HG03039 (cell line): Measurements from ENCODE around the gene SNX15.

ENCODE experiments used
- ATAC-seq: cut with Tn5 transposase; IDR thresholded peaks from one replicate; pipeline ENCODE4 v1.9.1; 2021; ENCODE audit warnings: mild to moderate bottlenecking, moderate library complexity; ENCODE audit not compliant: unreplicated experiment

SNX15 gene

DNA sequence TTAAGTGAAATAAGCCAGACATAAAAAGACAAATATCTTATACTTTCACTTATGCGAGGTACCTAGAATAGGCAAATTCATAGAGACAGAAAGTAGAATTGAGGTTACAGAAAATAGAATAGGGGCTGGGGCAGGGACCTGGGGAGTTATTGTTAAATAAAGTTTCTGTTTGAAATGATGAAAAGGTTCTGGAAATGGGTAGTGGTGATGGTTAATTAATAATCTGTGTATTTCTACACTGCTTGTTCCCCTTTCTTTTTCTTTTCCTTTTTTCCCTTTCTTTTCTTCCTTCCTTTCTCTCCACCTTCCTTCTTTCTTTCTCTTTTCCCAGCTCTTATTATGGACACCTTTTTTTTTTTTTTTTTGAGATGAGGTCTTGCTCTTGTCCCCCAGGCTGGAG lies 28.3 kb downstream of the SNX15 start:
- no peak for ATAC-seq

DNA sequence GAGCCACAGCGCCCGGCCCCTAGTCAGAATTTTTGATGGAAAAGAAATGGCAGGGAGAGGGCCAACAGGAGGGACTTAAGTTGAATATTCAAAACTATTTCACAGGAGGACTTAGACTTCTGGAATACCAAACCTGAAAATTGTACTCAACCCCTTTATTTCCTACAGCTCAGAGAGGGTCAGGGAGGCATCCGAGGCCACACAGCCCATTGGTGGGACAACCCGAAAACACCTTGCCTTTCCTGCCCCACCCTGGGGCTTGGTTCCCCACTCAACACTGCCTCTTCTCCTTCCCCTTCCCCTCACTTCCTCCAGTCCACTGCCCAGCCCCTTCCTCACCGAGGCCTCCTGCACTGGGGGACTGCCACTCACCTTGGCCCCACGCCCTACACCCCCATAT lies 29.8 kb downstream of the SNX15 start:
- ATAC-seq = no peak

DNA sequence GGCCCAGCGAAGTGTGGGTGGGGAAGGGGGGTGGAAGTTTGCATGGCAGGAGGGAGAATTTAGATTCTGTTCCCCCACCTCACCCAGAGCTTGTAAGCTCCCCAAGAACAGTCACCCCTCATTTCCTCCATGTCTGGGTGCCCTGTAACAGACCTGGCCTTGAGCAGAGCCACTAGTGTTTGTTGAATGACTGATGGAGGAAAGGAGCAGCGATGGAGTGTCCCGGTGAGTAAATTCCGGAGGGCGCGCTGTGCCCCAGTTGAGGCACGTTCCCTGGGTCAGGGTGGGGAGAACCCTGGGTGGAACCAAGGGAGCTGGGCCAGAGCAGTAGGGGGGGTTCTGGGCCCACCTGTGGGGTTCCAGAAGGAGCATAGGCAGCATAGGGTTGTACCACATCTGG lies 30.3 kb downstream of the SNX15 start:
- no peak for ATAC-seq

DNA sequence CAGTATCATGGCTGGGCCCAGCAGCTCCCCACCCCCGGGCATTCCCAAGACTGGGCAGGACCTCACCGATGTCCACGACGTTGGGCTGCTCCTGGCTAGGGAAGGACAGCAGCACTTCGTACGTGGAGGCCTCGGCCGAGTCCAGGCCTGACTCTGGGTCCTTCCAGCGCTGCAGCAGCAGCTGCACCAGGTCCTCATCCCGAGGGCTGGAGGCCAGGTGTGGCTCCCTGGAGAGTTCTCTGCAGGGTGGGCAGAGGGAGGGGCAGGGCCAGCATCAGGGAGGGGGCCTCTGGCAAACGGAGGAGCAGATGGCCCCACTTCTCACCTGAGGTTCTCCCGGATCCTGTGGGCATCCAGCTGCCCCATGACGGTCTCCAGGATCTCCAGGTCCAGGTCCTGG lies 30.8 kb downstream of the SNX15 start:
- ATAC-seq = no peak

DNA sequence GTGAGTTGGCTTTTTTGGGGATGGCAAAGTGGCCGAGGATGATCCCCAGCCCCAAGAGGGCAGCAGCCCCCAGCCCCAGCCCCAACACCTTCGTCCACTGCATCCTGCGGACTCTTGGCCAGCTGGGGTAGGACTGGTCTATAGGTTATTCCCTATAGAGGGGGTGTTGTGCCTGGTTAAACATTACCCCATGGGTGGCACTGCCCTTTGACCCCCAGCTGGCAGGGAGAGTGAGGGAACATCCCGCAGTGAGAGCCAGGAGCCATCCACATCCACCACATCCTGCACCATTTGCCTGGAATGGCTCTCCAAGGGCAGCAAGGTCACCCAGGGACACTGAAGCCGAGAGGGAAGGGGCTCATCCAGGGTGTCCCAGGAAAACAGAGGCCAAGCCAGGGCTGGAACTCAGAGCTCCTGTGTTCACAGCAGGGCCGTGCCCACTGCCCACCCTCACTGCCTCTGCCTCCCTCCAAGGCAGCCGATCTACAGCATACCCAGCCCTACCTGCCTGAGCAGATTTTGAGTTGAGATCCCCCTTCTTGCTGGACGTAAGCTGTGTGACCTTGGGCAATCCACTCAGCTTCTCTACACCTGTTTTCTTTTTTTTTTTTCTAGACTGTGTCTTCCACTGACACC lies 31.3 kb downstream of the SNX15 start, which contains the start of gene NAALADL1:
Gene NAALADL1 (minus strand): TSS at position 135 of the 636 bp plus-strand sequence. CDS start 32 bp downstream, at position 103.
- ATAC-seq = no peak

DNA sequence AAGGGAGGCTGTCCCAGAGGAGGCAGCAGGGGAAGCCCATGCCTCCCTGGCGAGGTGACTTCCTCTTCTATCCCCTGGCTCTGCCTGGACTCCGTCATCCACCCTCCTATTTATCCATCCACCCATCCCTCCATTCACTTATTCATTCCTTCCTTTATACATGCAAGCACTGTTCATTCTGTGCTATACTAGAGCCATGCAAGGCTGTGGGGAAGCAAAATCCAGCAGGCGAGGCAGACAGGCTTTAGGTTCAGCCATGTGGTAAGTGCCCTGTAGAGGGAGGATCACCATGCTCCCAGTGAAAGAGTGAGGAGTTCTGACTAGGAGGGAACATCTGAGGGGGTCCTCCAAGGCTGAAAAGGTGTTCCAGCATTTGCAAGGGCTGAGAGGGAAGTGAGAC lies 32.3 kb downstream of the SNX15 start:
- no peak for ATAC-seq

DNA sequence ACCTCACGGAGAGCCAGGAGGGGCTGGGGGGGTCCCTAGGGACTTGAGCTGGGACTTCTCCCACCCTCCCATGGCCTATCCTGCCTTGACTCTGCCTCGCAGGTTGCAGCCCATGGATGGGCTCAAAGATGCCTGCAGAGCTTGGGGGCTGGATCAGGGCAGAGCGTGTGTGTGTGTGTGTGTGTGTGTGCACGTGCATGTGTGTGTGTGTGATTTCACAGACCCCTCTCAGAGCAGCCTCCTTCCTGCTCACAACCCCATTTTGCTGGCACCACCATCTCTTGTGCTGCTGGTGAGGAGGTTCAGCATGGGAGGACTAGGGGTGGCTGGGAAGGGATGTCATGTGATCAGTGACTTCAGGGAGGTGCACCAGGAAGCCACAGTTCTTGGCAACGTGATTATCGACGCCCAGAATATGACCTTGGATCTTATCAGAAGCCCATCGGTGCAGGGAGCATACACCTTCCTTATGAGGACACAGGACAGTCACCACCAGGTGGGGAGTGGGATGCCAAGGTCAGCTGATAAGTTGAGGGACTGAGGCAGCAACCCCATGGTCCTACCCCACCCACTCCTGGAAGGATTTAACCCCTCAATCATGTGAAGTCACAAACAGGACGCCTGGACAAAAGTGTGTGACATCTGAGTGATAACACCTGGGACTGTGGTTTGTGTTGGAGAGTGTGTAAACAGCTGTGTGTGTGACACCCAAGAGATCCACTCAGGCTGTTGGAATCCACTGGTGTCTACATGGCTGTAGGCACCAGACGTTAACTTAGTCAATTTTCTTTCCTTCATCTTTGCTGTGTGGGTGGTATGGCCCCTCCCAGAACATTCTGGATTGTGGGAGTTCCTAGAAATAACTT lies 33.0 kb downstream of the SNX15 start:
- no peak for ATAC-seq

DNA sequence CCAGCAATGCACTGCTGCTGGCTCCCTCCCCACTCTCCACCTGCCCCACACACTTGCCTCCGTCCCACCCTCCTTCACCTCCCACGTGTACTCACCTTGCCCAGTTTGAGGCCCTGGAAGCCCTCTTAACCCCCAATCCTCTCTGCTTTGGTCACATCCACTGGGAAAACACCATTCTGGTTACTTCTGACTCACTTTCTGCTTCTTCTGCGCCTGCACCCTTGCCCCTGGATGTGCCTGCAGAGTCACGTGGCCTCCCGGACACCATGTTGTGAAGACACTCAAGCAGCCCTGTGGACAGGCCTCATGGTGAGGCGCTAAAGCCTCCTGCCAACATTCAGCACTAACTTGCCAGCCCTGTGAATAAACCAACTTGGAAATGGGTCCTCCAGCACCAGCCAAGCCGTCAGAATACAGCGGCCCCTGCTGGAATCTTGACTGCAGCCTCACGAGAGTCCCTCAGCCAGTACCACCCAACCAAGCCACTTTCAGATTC lies 33.7 kb downstream of the SNX15 start:
- no peak for ATAC-seq

DNA sequence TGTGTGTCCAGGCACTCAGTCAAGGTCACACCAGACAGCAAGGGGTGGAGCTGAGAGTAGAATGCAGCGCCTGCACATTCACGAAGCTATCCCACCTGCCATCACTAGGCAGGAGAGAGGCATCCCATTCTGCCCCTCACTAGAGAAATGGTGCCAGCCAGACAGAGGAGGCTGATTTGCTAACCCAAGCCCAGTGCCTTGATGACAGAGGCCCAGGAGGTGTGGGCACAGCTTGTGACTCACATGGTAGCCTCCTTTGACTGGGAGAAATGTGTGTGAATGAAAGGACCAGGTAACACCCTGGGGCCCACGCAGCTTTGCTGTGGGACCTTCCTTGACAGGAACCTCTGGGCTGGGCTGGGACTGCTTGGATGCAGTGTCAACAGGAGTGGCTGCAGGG lies 36.3 kb downstream of the SNX15 start:
- no peak for ATAC-seq

DNA sequence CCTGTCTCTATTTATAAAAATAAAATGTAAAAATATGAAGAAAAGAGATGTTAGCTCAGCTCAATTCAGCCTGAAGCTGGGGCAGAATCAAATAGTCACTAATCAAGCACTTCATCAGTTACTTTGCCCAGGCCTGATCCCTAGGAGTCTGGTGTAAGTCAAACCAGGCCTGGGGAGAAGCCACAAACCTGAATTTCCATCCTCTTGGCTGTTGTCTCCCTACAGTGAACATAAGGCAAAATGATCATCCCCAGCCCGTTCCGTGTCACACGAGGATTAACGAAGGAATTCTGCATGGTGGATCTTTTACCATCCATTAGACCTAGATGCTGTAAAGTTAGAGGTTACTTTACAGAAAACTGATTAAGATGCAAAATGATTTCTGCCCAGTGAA lies 37.6 kb downstream of the SNX15 start:
- no peak for ATAC-seq

DNA sequence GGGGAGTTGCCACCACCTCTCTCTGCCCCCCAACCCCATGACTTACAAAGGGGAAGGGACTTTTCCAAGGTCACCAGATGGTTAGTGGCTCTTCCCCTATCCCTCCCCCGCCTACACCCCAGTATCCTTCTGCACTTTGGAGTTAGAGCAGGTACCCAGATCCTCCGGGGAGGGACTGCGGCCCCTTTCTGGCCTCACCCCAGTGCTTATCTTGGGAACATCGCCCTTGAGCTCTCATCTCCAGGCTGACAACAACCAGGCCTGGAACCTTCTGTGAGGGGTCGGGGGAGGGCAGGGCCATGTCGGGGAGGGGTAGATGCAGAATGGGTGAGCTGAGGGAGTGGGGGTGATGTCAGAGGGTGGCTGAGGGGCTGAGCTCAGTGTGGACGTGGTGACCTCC lies 38.6 kb downstream of the SNX15 start:
- ATAC-seq = no peak

DNA sequence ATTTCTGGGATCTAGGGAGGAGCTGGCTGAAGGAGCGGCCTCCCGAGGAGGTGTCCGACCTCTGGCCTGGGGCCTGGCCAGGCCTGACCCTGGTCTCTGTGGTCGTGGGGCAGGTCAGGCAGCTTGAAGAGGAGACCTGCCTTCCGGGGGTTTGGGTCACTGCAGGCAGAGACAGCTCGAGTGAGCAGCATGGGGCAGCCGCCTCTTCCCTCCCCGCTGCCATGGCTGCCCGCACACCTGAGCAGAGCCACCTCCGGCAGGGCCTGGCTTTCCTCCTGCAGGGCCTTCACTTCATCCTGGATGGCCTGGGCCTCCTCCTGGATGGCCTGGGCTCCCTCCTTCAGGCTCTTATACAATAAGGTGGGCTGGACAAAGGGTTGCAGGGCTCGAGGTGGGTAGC lies 39.1 kb downstream of the SNX15 start:
- no peak for ATAC-seq

DNA sequence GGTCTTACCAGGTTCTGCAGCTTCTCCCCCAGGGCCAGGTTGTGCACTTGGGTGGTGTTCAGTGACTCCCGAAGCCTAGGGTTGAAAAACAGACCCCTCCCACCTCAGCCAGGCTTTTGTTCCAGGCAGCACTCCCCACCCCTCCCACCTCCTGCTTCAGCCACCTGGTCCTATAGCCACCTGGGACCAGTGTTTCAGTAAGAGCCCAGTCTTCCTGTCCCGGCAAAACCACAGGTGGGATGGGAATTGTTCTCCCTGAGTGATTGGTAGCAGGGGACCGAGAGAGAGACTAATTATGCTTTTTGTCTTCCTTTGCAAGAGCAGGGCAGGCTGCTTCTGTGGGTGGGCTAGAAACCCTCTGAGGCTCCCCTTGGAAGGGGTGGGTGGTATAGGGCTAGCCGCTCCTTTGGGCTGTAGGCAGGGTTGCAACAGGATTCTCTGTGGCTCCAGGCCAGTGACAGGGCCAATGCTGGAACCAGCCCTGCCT lies 39.6 kb downstream of the SNX15 start:
- ATAC-seq = no peak

DNA sequence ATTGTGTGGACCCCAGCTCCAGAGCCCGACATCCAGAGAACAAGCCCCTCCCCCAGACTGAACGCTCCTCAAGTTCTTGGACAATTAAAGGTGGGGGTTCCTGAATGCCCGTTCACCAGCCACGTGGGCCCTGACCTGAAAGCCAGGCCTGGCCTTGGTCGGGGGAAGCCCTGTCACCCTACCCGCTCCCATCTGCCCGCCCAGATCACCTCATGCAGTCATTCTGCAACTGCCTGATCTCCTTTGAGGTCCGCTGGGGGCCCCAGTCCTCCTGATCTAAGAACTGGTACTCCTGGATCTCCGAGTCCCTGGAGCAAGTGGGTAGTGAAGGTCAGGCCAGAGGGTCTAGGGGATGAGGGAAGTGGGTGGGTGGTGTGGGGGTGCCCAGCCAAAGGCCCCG lies 40.2 kb downstream of the SNX15 start:
- no peak for ATAC-seq

DNA sequence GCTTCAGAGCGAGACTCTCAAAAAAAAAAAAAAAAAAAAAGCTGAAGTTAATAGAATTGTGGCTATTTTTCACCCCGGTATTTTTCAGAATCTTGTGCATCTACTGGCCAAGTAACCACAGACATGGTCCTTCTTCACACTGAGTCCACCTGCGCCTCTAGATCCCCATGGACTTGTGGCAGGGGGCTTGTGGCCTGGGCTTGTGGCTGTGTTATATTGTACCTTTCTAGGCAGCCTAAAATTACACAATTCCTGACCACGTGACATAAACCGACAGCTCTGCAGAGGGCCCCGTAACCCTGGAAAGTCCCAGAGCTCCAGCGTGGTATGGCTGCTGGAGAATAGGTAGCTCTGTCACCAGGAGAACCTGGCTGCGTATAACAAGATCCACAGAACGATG lies 42.0 kb downstream of the SNX15 start:
- no peak for ATAC-seq

DNA sequence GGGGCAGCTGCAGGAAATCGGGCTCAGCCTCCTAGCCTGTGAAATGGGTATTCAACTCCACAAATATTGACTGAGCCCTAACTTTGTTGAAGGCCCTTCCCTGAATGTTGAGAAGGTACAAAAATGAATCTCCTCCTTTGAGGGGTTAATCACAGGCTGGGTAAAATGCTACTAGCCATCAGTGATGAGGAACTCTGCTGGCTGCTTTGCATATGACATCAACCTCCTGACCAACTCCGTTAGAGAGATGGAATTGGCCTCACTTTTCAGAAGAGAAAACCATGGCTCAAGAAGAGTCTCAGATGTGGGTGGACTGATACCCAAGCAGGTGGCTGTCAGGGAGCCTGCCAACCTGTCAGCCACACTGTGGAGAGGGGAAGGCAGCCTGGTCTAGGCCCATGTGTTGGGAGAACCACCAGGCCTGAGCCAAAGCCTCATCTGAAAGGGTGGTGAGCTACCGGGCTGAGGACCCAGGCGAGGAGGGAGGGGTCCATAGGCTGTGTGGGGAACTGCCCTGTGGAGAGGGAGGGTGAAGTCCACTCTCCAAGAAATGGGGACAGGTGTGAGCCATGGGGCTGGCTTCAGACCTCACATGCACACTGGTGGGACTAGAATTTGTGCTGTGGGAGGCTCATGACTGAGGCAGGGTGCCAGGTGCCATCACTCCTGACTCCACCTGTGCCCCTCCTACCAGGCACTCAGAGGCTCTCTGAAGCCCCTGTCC lies 44.8 kb downstream of the SNX15 start:
- no peak for ATAC-seq

DNA sequence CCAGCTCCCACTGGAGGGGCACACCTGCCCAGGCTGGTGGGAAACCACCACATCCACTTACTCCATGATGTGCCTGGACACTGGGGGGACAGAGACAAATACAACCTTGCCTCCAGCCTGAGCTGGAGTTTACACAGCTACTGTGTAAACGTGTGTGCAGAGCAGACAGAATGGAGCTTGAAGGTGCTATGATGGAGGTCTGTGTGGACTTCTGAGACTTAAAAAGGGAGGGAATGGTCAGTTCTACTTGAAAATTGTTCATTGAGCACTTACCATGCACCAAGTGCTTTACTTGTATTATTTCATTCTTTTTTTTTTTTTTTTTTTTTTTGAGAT lies 45.4 kb downstream of the SNX15 start:
- ATAC-seq = no peak

DNA sequence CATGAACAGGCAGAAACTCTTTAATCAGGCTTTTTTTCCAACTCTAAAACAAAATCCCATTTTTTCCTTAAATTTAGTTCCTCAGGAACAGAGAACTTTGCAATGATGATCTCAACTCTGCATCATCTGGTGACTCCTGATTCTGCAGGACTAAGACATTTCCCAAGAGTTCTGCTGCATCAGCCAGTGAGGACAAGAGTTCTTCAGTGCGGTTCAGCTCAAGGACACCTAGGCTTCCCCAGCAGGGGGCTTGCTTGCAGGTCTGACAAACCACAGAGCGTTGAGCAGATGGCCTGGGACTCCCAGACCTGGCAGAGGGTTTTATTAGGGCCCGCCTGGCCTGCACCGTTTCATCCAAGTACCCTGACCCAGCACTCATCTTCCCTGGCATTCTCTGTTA lies 50.2 kb downstream of the SNX15 start:
- no peak for ATAC-seq

DNA sequence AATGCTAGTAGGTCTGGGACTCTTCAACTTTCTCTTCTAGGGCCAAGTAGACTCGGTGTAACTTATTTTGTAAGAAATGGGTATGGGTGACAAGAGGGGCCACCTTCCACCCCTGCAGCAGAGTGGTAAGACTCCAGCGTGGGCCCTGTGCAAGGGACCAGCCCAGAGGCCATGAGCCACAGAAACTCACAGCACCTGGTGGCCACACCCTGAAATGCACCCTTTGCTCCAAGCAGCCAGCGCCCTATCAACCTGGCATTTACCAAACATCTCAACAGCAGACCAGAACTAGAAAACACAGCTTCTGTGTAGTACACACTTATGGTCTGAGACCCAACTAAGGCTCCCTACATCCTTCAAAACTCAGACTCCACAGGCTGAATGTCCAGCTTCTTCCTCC lies 50.9 kb downstream of the SNX15 start:
- ATAC-seq = no peak

DNA sequence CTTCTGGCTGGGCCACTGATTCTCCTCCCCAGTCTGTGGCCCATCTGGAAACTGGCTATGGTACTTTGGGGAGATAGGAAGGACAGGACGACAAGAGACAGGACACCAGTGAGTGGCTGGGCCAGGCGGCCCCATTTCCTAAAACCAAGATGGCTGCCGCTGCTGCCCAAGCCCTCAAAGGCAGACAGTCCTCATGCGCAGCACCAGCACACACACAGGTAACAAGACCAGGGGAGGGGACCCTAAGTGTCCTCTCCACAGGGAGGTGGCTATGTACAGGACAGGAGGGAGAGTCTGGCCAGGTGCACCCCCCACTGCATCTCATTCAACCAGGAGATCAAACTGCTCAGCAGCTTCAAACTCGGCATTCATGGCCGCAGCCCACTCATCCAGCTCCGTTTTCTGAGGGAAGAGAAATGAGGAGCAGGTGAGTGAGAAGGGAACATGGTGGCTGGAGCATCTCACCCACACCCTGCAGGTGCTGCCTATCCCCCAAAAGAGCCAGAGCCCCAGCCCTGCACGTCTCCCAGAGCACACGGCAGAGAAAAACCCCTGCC lies 51.6 kb downstream of the SNX15 start:
- no peak for ATAC-seq

DNA sequence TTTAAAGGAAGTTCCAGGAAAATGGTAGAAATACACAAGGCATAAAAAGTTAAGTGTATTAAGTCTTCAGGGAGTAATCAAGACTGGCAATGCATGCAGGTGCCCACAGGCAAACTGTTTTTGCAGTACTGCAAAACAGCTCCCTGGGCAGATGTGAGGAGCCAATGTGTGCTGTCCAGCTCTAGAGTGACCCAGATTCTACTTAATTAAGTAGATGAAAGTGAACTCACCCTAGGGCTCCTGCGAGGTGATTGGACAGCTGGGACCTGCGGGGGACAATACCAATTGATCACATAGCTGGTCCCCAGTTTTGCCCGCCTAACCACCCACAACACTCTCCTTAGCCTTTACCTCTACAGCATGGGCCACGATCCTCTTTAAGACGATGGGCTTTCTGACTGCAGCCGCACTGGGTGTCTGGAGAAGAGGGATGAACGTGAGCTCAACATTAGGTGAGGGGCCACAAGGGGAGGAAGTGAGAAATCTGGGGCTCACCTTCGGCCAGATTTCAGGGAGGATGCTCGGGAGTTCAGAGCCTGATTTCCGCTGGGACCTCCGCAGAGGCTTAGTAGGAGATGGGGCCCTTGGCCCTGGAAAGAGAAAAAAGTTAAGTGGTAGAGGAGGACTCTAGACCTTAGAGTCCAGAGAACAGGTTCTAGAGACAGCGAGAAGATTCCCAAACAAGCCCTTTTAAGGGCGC lies 56.0 kb downstream of the SNX15 start:
- ATAC-seq = peak; percentile 6
